HG02610 (cell line): Measurements from ENCODE around the gene ZNF750.

Experiments
- ATAC-seq: cut with Tn5 transposase; IDR thresholded peaks from one replicate; pipeline ENCODE4 v1.9.1; 2021; ENCODE audit warnings: mild to moderate bottlenecking, moderate library complexity; ENCODE audit not compliant: unreplicated experiment

Gene ZNF750

GRCh38 chr17:82839617-82840292 is at the start of gene ZNF750:
TSS of gene ZNF750 (minus strand) at chr17:82840022. CDS start at chr17:82832454, 7,568 bp downstream.
- ATAC-seq = no peak

- ATAC-seq = no peak
Observed at GRCh38 chr17:82888583-82889495, 49.0 kb upstream of the ZNF750 start.

GRCh38 chr17:82887255-82888164 is 47.7 kb upstream of the ZNF750 start:
- no peak for ATAC-seq

- peak; percentile 47 for ATAC-seq
Observed at GRCh38 chr17:82884970-82885353, 45.1 kb upstream of the ZNF750 start.

- ATAC-seq = no peak
Observed at GRCh38 chr17:82884341-82884969, 44.6 kb upstream of the ZNF750 start.

- no peak for ATAC-seq
Observed at GRCh38 chr17:82883419-82884031, 43.7 kb upstream of the ZNF750 start.

- ATAC-seq = no peak
Observed at GRCh38 chr17:82882715-82883418, 43.0 kb upstream of the ZNF750 start.

- ATAC-seq = no peak
Observed at GRCh38 chr17:82881900-82882714, 42.3 kb upstream of the ZNF750 start.

GRCh38 chr17:82881324-82881823 is 41.6 kb upstream of the ZNF750 start:
- ATAC-seq = no peak

- no peak for ATAC-seq
Observed at GRCh38 chr17:82880620-82881323, 41.0 kb upstream of the ZNF750 start.

GRCh38 chr17:82879241-82879640 is 39.4 kb upstream of the ZNF750 start:
- no peak for ATAC-seq

GRCh38 chr17:82878527-82878926 is 38.7 kb upstream of the ZNF750 start:
- ATAC-seq = no peak

- no peak for ATAC-seq
Observed at GRCh38 chr17:82876602-82877379, 37.0 kb upstream of the ZNF750 start.

GRCh38 chr17:82876149-82876548 is 36.3 kb upstream of the ZNF750 start:
- no peak for ATAC-seq

GRCh38 chr17:82875407-82875856 is 35.6 kb upstream of the ZNF750 start:
- no peak for ATAC-seq

- ATAC-seq = no peak
Observed at GRCh38 chr17:82874011-82874835, 34.4 kb upstream of the ZNF750 start.
